Measurements from ENCODE around the gene SH3PXD2A. TPM values are rescaled to one million over a fixed set of nuclear protein-coding genes. Genes with fewer than 3 reads are reported as not detected.

Gene SH3PXD2A
- total and polyA plus RNA-seq, 4 experiments from 2014 or later: 0.39 to 17.5 (median 8.9) TPM

DNA sequence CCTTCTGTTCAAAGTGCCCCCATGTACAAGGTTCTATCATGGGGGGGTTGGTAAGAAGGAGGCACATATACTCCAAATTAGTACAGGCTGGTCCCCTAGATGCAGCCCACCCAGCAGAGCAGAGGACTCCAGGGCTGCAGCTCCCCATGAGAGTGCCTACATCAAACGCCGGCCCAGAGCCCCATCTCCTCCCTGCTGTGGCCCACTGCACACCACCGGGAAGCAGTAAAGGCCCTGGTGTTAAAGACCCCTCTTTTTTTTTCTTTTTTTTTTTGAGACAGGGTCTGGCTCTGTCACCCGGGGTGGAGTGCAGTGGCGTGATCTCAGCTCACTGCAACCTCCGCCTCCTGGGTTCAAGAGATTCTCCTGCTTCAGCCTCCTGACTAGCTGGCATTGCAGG lies 47.4 kb downstream of the SH3PXD2A start:
- intact Hi-C loops (cut with micrococcal nuclease): loop anchor here (10.0 kb wide), 1 partner anchor 47 kb away; the partner anchor contains the start of gene SH3PXD2A

GRCh38 chr10:103806395-103807187 lies 48.8 kb downstream of the SH3PXD2A start:
- ChIA-PET CTCF (ENCODE audit: partially characterized antibody) (interaction anchor here (1.6 kb wide), 1 partner anchor 48 kb away, joined by 3 read pairs; no protein-coding TSS in a partner anchor), POLR2A (ENCODE audit: partially characterized antibody) (no interaction called here)
- intact Hi-C loops (cut with micrococcal nuclease): loop anchor here (10.0 kb wide), 1 partner anchor 48 kb away; the partner anchor contains the start of gene SH3PXD2A
- Mint-ChIP-seq H3K27me3 (no peaks in the 10 kb centered on the region), H3K9me3 (no peaks in the 10 kb centered on the region), H3K27ac (peak overlapping the region in 1 of 7 donors; percentile 73), H3K4me1 (peaks cover 7 to 19% (median 8%) of the 10 kb centered on the region in 4 donors), H3K36me3 (no peaks in the 10 kb centered on the region), H3K4me3 (no peak overlapping the region)
- no peak overlapping the region for H3K27ac ChIP-seq (ENCODE audit: low read depth, low read length)
- no peaks in the 10 kb centered on the region for H3K9me3 ChIP-seq (ENCODE audit: control insufficient read depth in 1 of 2, low read length in 2 of 2)
- H3K27me3 ChIP-seq (ENCODE audit: insufficient read depth, low read length): no peaks in the 10 kb centered on the region
- H3K4me1 ChIP-seq (ENCODE audit: insufficient read depth, low read length): peaks cover 17% of the 10 kb centered on the region
- no peaks in the 10 kb centered on the region for H3K36me3 ChIP-seq (ENCODE audit: insufficient read depth, low read length)
- no peak for DNase-seq
- H3K4me3 ChIP-seq (ENCODE audit: low read length in 2 of 2): no peak overlapping the region

More for the DNA sequence above, 47.4 kb downstream of the SH3PXD2A start:
- H3K27me3 ChIP-seq (ENCODE audit: insufficient read depth, low read length): no peaks in the 10 kb centered on the region
- Mint-ChIP-seq H3K36me3 (no peaks in the 10 kb centered on the region), H3K27ac (no peak overlapping the region), H3K27me3 (no peaks in the 10 kb centered on the region), H3K9me3 (no peaks in the 10 kb centered on the region), H3K4me1 (peaks cover 7 to 16% (median 8%) of the 10 kb centered on the region in 4 donors), H3K4me3 (no peak overlapping the region)
- ChIA-PET CTCF (ENCODE audit: partially characterized antibody) (no interaction called here), POLR2A (ENCODE audit: partially characterized antibody) (no interaction called here)
- H3K9me3 ChIP-seq (ENCODE audit: control insufficient read depth in 1 of 2, low read length in 2 of 2): no peaks in the 10 kb centered on the region
- no peaks in the 10 kb centered on the region for H3K36me3 ChIP-seq (ENCODE audit: insufficient read depth, low read length)
- no peak for DNase-seq
- H3K27ac ChIP-seq (ENCODE audit: low read depth, low read length): no peak overlapping the region
- H3K4me3 ChIP-seq (ENCODE audit: low read length in 2 of 2): no peak overlapping the region
- H3K4me1 ChIP-seq (ENCODE audit: insufficient read depth, low read length): peaks cover 16% of the 10 kb centered on the region

GRCh38 chr10:103805781-103806180 lies 49.6 kb downstream of the SH3PXD2A start:
- Histone ChIP-seq H3K36me3 (ENCODE audit: insufficient read depth, low read length) (no peaks in the 10 kb centered on the region), H3K27ac (ENCODE audit: low read depth, low read length) (no peak overlapping the region), H3K9me3 (ENCODE audit: control insufficient read depth in 1 of 2, low read length in 2 of 2) (no peaks in the 10 kb centered on the region), H3K27me3 (ENCODE audit: insufficient read depth, low read length) (no peaks in the 10 kb centered on the region), H3K4me3 (ENCODE audit: low read length in 2 of 2) (no peak overlapping the region), H3K4me1 (ENCODE audit: insufficient read depth, low read length) (peaks cover 22% of the 10 kb centered on the region)
- Mint-ChIP-seq H3K36me3 (no peaks in the 10 kb centered on the region), H3K4me1 (peaks cover 11 to 25% (median 14%) of the 10 kb centered on the region in 4 donors), H3K27me3 (no peaks in the 10 kb centered on the region), H3K4me3 (no peak overlapping the region), H3K9me3 (no peaks in the 10 kb centered on the region), H3K27ac (no peak overlapping the region)
- ChIA-PET CTCF (ENCODE audit: partially characterized antibody) (interaction anchor here (1.6 kb wide), 1 partner anchor 47 kb away, joined by 3 read pairs; no protein-coding TSS in a partner anchor), POLR2A (ENCODE audit: partially characterized antibody) (no interaction called here)
- DNase-seq: no peak
- intact Hi-C loops (cut with micrococcal nuclease): loop anchor here (10.0 kb wide), 1 partner anchor 49 kb away; the partner anchor contains the start of gene SH3PXD2A

- H3K27me3 Mint-ChIP-seq: no peaks in the 10 kb centered on the region
- no peak for DNase-seq
Observed at GRCh38 chr10:103804871-103805270, 50.5 kb downstream of the SH3PXD2A start.

GRCh38 chr10:103803941-103804340 lies 51.4 kb downstream of the SH3PXD2A start:
- CTCF ChIA-PET (ENCODE audit: partially characterized antibody): interaction anchor here (1.4 kb wide), 1 partner anchor 10 kb away, joined by 3 read pairs; no protein-coding TSS in a partner anchor
- Histone ChIP-seq H3K9me3 (ENCODE audit: control insufficient read depth in 1 of 2, low read length in 2 of 2) (no peaks in the 10 kb centered on the region), H3K36me3 (ENCODE audit: insufficient read depth, low read length) (no peaks in the 10 kb centered on the region), H3K4me1 (ENCODE audit: insufficient read depth, low read length) (peaks cover 32% of the 10 kb centered on the region), H3K27ac (ENCODE audit: low read depth, low read length) (no peak overlapping the region), H3K27me3 (ENCODE audit: insufficient read depth, low read length) (no peaks in the 10 kb centered on the region), H3K4me3 (ENCODE audit: low read length in 2 of 2) (no peak overlapping the region)
- H3K4me1 Mint-ChIP-seq: peaks cover 16 to 40% (median 24%) of the 10 kb centered on the region in 4 donors
- H3K27ac Mint-ChIP-seq: peak overlapping the region in 3 of 7 donors; percentile 6 to 68 (median 54)
- peak; percentile 10 to 66 (median 24) for DNase-seq
- POLR2A ChIA-PET (ENCODE audit: partially characterized antibody): no interaction called here
- no peaks in the 10 kb centered on the region for H3K27me3 Mint-ChIP-seq
- H3K9me3 Mint-ChIP-seq: no peaks in the 10 kb centered on the region
- intact Hi-C loops (cut with micrococcal nuclease): loop anchor here (10.0 kb wide), 1 partner anchor 51 kb away; the partner anchor contains the start of gene SH3PXD2A
- H3K4me3 Mint-ChIP-seq: peak overlapping the region in 3 of 8 donors; percentile 3 to 52 (median 13)
- no peaks in the 10 kb centered on the region for H3K36me3 Mint-ChIP-seq

More at GRCh38 chr10:103804871-103805270, 50.5 kb downstream of the SH3PXD2A start:
- peaks cover 16 to 34% (median 21%) of the 10 kb centered on the region in 4 donors for H3K4me1 Mint-ChIP-seq
- ChIA-PET CTCF (ENCODE audit: partially characterized antibody) (interaction anchor here (1.4 kb wide), 1 partner anchor 9 kb away, joined by 3 read pairs; no protein-coding TSS in a partner anchor), POLR2A (ENCODE audit: partially characterized antibody) (no interaction called here)
- H3K9me3 Mint-ChIP-seq: no peaks in the 10 kb centered on the region
- Histone ChIP-seq H3K27ac (ENCODE audit: low read depth, low read length) (no peak overlapping the region), H3K27me3 (ENCODE audit: insufficient read depth, low read length) (no peaks in the 10 kb centered on the region), H3K4me1 (ENCODE audit: insufficient read depth, low read length) (peaks cover 31% of the 10 kb centered on the region), H3K4me3 (ENCODE audit: low read length in 2 of 2) (no peak overlapping the region), H3K9me3 (ENCODE audit: control insufficient read depth in 1 of 2, low read length in 2 of 2) (no peaks in the 10 kb centered on the region), H3K36me3 (ENCODE audit: insufficient read depth, low read length) (no peaks in the 10 kb centered on the region)
- peak overlapping the region in 1 of 7 donors; percentile 64 for H3K27ac Mint-ChIP-seq
- intact Hi-C loops (cut with micrococcal nuclease): loop anchor here (10.0 kb wide), 1 partner anchor 50 kb away; the partner anchor contains the start of gene SH3PXD2A
- H3K4me3 Mint-ChIP-seq: no peak overlapping the region
- H3K36me3 Mint-ChIP-seq: no peaks in the 10 kb centered on the region

DNA sequence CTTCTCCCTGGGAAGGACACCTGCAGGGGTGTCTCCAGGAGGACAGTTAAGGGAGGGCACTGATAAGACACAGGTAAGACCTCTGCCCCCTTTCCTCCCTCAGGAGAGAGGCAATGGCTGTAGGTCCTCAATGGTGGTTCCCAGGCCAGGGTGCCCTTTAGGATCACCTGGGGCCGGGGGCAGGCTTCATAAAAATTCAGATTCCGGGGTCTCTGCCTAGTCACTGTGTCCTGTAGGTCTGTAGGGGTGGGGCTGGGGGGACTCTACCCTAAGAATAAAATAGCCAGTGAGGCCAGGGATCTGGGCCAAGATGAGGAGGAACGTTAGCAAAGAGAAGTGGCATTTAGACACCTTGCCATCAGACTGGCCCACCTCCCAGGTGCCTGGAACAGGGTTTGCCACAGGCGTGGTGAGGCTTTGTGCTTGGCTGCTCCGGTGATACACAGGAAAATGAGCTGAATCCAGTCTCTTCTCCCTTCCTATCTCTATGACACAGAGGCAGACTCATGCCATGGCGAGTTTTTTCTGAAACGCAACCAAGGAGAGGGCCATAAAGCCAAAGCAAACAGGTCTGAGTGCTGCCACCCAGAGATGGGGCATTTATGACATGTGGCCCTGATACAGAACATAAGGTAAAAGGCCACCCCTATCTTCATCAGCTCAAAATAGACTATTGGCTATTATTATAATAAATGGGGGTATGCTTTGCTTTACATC lies 52.6 kb downstream of the SH3PXD2A start:
- CTCF ChIA-PET (ENCODE audit: partially characterized antibody): interaction anchor here (0.7 kb wide), 1 partner anchor 54 kb away, joined by 3 read pairs; no protein-coding TSS in a partner anchor

More for the DNA sequence above, 52.6 kb downstream of the SH3PXD2A start:
- no peaks in the 10 kb centered on the region for H3K27me3 Mint-ChIP-seq
- POLR2A ChIA-PET (ENCODE audit: partially characterized antibody): interaction anchor here (1.1 kb wide), 1 partner anchor 55 kb away, joined by 3 read pairs; no protein-coding TSS in a partner anchor
- peaks cover 16 to 40% (median 24%) of the 10 kb centered on the region in 4 donors for H3K4me1 Mint-ChIP-seq
- no peak overlapping the region for H3K4me3 ChIP-seq (ENCODE audit: low read length in 2 of 2)
- no peak overlapping the region for H3K4me3 Mint-ChIP-seq
- H3K36me3 ChIP-seq (ENCODE audit: insufficient read depth, low read length): no peaks in the 10 kb centered on the region
- intact Hi-C loops (cut with micrococcal nuclease): loop anchor here (10.0 kb wide), 1 partner anchor 52 kb away; the partner anchor contains the start of gene SH3PXD2A
- H3K4me1 ChIP-seq (ENCODE audit: insufficient read depth, low read length): peaks cover 32% of the 10 kb centered on the region
- H3K27ac ChIP-seq (ENCODE audit: low read depth, low read length): no peak overlapping the region
- H3K27ac Mint-ChIP-seq: peak overlapping the region in 2 of 7 donors; percentile 23 to 56
- H3K27me3 ChIP-seq (ENCODE audit: insufficient read depth, low read length): no peaks in the 10 kb centered on the region
- H3K9me3 ChIP-seq (ENCODE audit: control insufficient read depth in 1 of 2, low read length in 2 of 2): no peaks in the 10 kb centered on the region
- no peak for DNase-seq
- no peaks in the 10 kb centered on the region for H3K36me3 Mint-ChIP-seq
- no peaks in the 10 kb centered on the region for H3K9me3 Mint-ChIP-seq
